Measurements from ENCODE around the gene FOXL2NB. TPM values are rescaled to one million over a fixed set of nuclear protein-coding genes. Genes with fewer than 3 reads are reported as not detected.

FOXL2NB gene
- total RNA-seq, 1 experiment from 2014 or later: 11.4 TPM

GRCh38 chr3:138935863-138936740 is 10.9 kb upstream of the FOXL2NB start:
- DNase-seq (ENCODE audit: low read depth, low spot score) (no peak), ATAC-seq (peak; percentile 88)
- peaks cover 14% of the 10 kb centered on the region for H3K4me1 ChIP-seq (ENCODE audit: control insufficient read depth, insufficient read depth, low read length)
- TF ChIP-seq REST (IDR thresholded peaks at IDR 0.05; ENCODE audit: insufficient read depth in 1 of 2, low read depth in 2 of 2, low read length in 1 of 2): no peak
- TF ChIP-seq POLR2AphosphoS5 (IDR thresholded peaks at IDR 0.05; ENCODE audit: low read depth, low read length): 0 out of 2 replicates have a peak, but pooled peaks have one; percentile 25
- 0 out of 2 replicates have a peak, but pooled peaks have one; percentile 56 for TF ChIP-seq SIN3A (IDR thresholded peaks at IDR 0.05; ENCODE audit: borderline replicate concordance, insufficient read depth, low read depth, low read length)
- peak; percentile 98 for TF ChIP-seq CTCF (IDR thresholded peaks at IDR 0.05)
- TF ChIP-seq TCF7L2 (IDR thresholded peaks at IDR 0.05; ENCODE audit: low read depth, low read length): no peak
- no TSS peak for BruUV-seq (replicated peaks)
- POLR2A ChIA-PET: interaction anchor here (0.5 to 0.7 kb wide), 7 partner anchors 14 to 516 kb away, joined by 3 to 6 read pairs (median 4); no protein-coding TSS in a partner anchor
- H3K4me3 ChIP-seq (ENCODE audit: low read depth in 2 of 2, low read length in 2 of 2): peak overlapping the region; percentile 45 to 57
- no peaks in the 10 kb centered on the region for H3K9me3 ChIP-seq (ENCODE audit: control insufficient read depth, insufficient read depth, low read depth, low read length)
- CTCF ChIA-PET: interaction anchor here (0.5 to 1.5 kb wide), 24 partner anchors 9 to 473 kb away, joined by 3 to 33 read pairs (median 5); partner anchors contain the start of genes FOXL2 and FOXL2NB
- no peaks in the 10 kb centered on the region for H3K27me3 ChIP-seq (ENCODE audit: control insufficient read depth, insufficient read depth, low read length)
- intact Hi-C loops (cut with micrococcal nuclease; ENCODE audit: unreplicated experiment) (no loop called here), in situ Hi-C loops (cut with HindIII; ENCODE audit: low pct_unique_long_range_greater_than_20kb, low sequenced_read_pairs) (no loop called here)
- no peaks in the 10 kb centered on the region for H3K36me3 ChIP-seq (ENCODE audit: control insufficient read depth, insufficient read depth, low read length)
- peak overlapping the region; percentile 75 for H3K27ac ChIP-seq (ENCODE audit: low read length)

- no peaks in the 10 kb centered on the region for H3K9me3 ChIP-seq (ENCODE audit: control insufficient read depth, insufficient read depth, low read depth, low read length)
- ATAC-seq: no peak
- H3K4me1 ChIP-seq (ENCODE audit: control insufficient read depth, insufficient read depth, low read length): peaks cover 14% of the 10 kb centered on the region
- TF ChIP-seq POLR2AphosphoS5 (IDR thresholded peaks at IDR 0.05; ENCODE audit: low read depth, low read length) (no peak), REST (IDR thresholded peaks at IDR 0.05; ENCODE audit: insufficient read depth in 1 of 2, low read depth in 2 of 2, low read length in 1 of 2) (no peak), CTCF (IDR thresholded peaks at IDR 0.05) (no peak), SIN3A (IDR thresholded peaks at IDR 0.05; ENCODE audit: borderline replicate concordance, insufficient read depth, low read depth, low read length) (no peak), TCF7L2 (IDR thresholded peaks at IDR 0.05; ENCODE audit: low read depth, low read length) (no peak)
- no TSS peak for BruUV-seq (replicated peaks)
- peak overlapping the region; percentile 75 for H3K27ac ChIP-seq (ENCODE audit: low read length)
- DNase-seq (ENCODE audit: low read depth, low spot score): no peak
- no peaks in the 10 kb centered on the region for H3K27me3 ChIP-seq (ENCODE audit: control insufficient read depth, insufficient read depth, low read length)
- intact Hi-C loops (cut with micrococcal nuclease; ENCODE audit: unreplicated experiment): no loop called here
- in situ Hi-C loops (cut with HindIII; ENCODE audit: low pct_unique_long_range_greater_than_20kb, low sequenced_read_pairs): no loop called here
- no peaks in the 10 kb centered on the region for H3K36me3 ChIP-seq (ENCODE audit: control insufficient read depth, insufficient read depth, low read length)
- ChIA-PET POLR2A (interaction anchor here (0.6 kb wide), 1 partner anchor 20 kb away, joined by 10 read pairs; no protein-coding TSS in a partner anchor), CTCF (interaction anchor here (0.6 to 1.5 kb wide), 6 partner anchors 10 to 392 kb away, joined by 3 to 33 read pairs (median 12); partner anchors contain the start of genes FOXL2 and FOXL2NB)
- H3K4me3 ChIP-seq (ENCODE audit: low read depth in 2 of 2, low read length in 2 of 2): no peak overlapping the region; a peak in 2 of 4 replicates
Observed at GRCh38 chr3:138936741-138937689, 10.0 kb upstream of the FOXL2NB start.

Data from Panc1 (cell line).